Kasumi-1 (cell line): Measurements from ENCODE around the gene ADAMTS15.

Source experiments
- DNase-seq, 2 experiments: peaks; one replicate each; lab custom pipeline; 2025; lab: John Stamatoyannopoulos, UW

Gene ADAMTS15

GRCh38 chr11:130418756-130419155 lies 29.7 kb upstream of the ADAMTS15 start:
- DNase-seq, result no peak

GRCh38 chr11:130420478-130421198 lies 27.8 kb upstream of the ADAMTS15 start:
- peak; percentile 36 to 37 for DNase-seq

GRCh38 chr11:130421199-130421585 lies 27.3 kb upstream of the ADAMTS15 start:
- DNase-seq, result no peak

- DNase-seq, result no peak
These were observed 26.7 kb upstream of the ADAMTS15 start for GRCh38 chr11:130421697-130422096.

GRCh38 chr11:130422251-130422995 lies 26.0 kb upstream of the ADAMTS15 start:
- no peak for DNase-seq

- no peak for DNase-seq
These were observed 24.8 kb upstream of the ADAMTS15 start for GRCh38 chr11:130423541-130424142.

- no peak for DNase-seq
These were observed 23.8 kb upstream of the ADAMTS15 start for GRCh38 chr11:130424613-130425140.

- DNase-seq, result no peak
These were observed 23.3 kb upstream of the ADAMTS15 start for GRCh38 chr11:130425156-130425555.

- no peak for DNase-seq
These were observed 22.1 kb upstream of the ADAMTS15 start for GRCh38 chr11:130426223-130426836.

- DNase-seq, result no peak
These were observed 21.6 kb upstream of the ADAMTS15 start for GRCh38 chr11:130426837-130427341.

- peak in 1 of 2 experiments; percentile 22 for DNase-seq
These were observed 20.7 kb upstream of the ADAMTS15 start for GRCh38 chr11:130427581-130428315.

- no peak for DNase-seq
These were observed 19.9 kb upstream of the ADAMTS15 start, which contains the start of gene ADAMTS8 for GRCh38 chr11:130428316-130429119. TSS of gene ADAMTS8 (minus strand) at chr11:130428609. CDS start at chr11:130428286, 323 bp downstream.

- DNase-seq, result peak in 1 of 2 experiments; percentile 10
These were observed 19.2 kb upstream of the ADAMTS15 start for GRCh38 chr11:130429120-130429681.

GRCh38 chr11:130429983-130430382 lies 18.5 kb upstream of the ADAMTS15 start:
- DNase-seq, result no peak

GRCh38 chr11:130431331-130431773 lies 17.1 kb upstream of the ADAMTS15 start:
- DNase-seq, result peak; percentile 68 to 71

GRCh38 chr11:130431801-130432200 lies 16.6 kb upstream of the ADAMTS15 start:
- DNase-seq, result no peak

GRCh38 chr11:130433357-130433756 lies 15.1 kb upstream of the ADAMTS15 start:
- DNase-seq, result no peak

- DNase-seq, result peak; percentile 89 to 91
These were observed 13.8 kb upstream of the ADAMTS15 start for GRCh38 chr11:130434521-130435223.

- DNase-seq, result no peak
These were observed 12.8 kb upstream of the ADAMTS15 start for GRCh38 chr11:130435671-130436070.
